Spleen (tissue), 7 donors: ENCODE data around the gene INVS.

Experiments used
- CTCF ChIP-seq, 11 experiments: fragments of 200-600 bp in 7 of 11; fragments of 450-650 bp in 4 of 11; sonication (generic) in 4 of 11; IDR thresholded peaks in 8 of 11; conservative IDR thresholded peaks in 3 of 11; 1 replicate in 7 of 11; 2 replicates in 4 of 11; pipeline versions ENCODE4 v1.4.0 to v1.8.0; 2016 to 2021; ENCODE audit warnings: antibody characterized with exemption in 11 of 11, inconsistent platforms in 4 of 11, mild to moderate bottlenecking in 1 of 11
- POLR2A ChIP-seq, 3 donors: fragments of 450-650 bp; IDR thresholded peaks; one replicate each; pipeline ENCODE4 v1.5.1; 2017; ENCODE audit warnings: antibody characterized with exemption in 3 of 3, mild to moderate bottlenecking in 1 of 3
- POLR2AphosphoS5 ChIP-seq, 3 donors: sonication (generic); formaldehyde crosslinking; IDR thresholded peaks; one replicate each; pipeline ENCODE4 v1.5.1; 2017; ENCODE audit warnings: antibody characterized with exemption in 3 of 3
- donor health status: DM: no; HTN: no; CAD: no; lungs with moderate emphysema.
- donor health status: DM: no; HTN: no; CAD: no.
- donor health status: DM: no; HTN: no; CAD: no.

GRCh38 chr9:100064872-100065581 lies 34.0 kb upstream of the INVS start:
- TF ChIP-seq CTCF (IDR thresholded peaks at IDR 0.05 in 8 of 11, conservative IDR thresholded peaks at IDR 0.05 in 3 of 11): no peak
- TF ChIP-seq POLR2AphosphoS5 (IDR thresholded peaks at IDR 0.05): no peak
- TF ChIP-seq POLR2A (IDR thresholded peaks at IDR 0.05): no peak
